NOMO-1 (cell line): ENCODE results near the gene ADGRG6.

Experiments used
- DNase-seq, 2 experiments: peaks; one replicate each; lab custom pipeline; 2025; ENCODE audit not compliant: unreplicated experiment in 2 of 2; lab: John Stamatoyannopoulos, UW

Gene ADGRG6

DNA sequence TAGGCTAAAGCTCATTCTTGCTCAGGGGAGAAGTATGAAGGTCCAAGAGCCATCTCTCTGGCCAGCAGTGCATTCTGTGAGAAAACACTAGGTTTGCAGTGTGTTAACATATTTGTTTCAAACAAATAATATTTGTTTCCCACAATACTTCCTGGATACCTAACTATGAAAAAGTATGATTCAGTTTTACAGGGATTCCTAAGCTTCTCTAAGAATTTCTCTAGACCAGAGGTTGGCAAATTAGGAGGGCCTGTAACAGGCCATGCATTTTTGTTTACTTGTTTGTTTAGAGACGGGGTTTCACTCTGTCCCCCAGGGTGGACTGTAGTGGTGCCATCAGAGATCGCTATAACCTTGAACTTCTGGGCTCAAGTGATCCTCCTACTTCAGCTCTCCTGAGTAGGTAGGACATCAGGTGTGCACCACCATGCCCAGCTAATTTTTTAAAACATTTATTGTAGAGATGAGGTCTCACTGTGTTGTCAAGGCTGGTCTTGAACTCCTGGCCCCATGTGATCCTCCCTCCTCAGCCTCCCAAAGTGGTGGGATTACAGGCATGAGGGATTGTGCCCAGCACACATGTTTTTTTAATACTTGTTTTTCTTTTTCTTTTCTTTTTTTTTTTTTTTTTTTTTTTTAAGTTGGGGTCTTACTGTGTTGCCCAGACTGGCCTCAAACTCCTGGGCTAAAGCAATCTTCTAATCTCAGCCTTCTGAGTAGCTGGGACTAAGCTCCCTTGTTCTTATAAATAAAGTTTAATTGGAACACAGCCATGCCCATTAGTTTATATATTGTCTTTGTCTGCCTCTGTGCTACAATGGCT is 71.7 kb downstream of the ADGRG6 start:
- DNase-seq = no peak

DNA sequence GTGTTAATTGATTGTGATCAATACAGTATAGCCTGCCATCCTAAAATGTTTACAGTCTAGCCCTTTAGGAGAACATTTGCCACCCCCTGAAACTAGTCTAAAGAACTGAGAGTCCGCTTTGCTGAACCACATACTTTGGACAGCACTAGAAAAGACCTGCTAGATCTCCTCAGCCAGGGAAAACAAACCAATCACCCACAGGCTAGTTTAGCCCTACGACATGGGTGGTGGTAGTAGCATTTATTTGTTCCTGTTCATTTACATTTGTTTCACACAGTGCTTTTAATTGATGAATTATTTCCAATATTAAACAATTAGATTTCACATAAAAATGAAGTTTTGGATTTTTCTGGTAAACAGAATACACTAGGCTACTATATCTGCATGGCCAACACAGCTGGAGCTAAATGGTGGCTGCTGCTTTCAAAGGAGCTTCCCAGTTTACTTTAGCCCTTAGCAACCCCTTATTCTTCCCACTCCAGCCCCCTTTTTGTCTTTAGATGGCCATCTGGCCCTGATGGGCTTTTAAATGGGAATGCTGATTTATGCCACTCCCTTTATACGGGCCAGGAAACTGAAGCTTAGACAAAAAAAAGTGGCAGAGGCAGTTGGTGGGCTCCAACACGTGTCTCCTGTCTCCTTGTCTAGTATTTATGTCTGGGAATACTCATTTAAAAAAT is 72.4 kb downstream of the ADGRG6 start:
- no peak for DNase-seq

GRCh38 chr6:142374965-142375733 is 73.3 kb downstream of the ADGRG6 start:
- DNase-seq = no peak

DNA sequence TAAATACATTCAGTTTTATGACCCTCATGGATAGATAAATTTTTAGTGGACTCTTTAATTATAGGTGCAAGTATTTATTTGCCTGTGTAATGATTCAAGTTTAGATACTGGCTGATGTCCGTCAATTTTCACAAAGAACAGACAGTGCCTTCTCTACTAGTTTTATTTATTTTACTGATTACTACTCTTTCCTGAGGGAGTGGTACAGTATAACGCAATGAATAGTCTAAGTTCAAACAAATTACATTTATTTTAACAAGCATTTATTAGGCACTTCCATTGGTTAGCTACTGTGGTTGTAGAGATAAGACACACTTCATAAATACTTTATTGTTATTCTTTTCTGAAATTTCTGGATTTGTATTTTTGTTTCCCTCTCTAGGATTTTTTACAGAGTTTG is 74.3 kb downstream of the ADGRG6 start:
- no peak for DNase-seq

GRCh38 chr6:142376800-142377496 is 75.1 kb downstream of the ADGRG6 start:
- DNase-seq = no peak

DNA sequence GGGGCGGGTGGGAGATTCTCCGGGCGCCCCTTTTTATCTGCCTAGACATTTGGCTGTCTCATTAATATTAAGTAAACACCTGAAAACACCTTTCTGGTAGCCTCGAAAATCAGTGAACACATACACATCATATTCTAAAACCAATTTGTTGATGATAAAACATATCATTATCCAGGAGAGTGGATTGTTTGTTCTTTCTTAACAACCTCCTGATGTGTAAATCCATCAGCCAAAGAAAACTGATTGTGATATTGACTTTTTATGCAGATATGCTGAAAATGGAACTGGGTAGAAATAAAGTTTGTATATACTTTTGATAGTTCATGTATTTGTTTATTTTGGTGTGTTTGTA is 75.7 kb downstream of the ADGRG6 start:
- no peak for DNase-seq

DNA sequence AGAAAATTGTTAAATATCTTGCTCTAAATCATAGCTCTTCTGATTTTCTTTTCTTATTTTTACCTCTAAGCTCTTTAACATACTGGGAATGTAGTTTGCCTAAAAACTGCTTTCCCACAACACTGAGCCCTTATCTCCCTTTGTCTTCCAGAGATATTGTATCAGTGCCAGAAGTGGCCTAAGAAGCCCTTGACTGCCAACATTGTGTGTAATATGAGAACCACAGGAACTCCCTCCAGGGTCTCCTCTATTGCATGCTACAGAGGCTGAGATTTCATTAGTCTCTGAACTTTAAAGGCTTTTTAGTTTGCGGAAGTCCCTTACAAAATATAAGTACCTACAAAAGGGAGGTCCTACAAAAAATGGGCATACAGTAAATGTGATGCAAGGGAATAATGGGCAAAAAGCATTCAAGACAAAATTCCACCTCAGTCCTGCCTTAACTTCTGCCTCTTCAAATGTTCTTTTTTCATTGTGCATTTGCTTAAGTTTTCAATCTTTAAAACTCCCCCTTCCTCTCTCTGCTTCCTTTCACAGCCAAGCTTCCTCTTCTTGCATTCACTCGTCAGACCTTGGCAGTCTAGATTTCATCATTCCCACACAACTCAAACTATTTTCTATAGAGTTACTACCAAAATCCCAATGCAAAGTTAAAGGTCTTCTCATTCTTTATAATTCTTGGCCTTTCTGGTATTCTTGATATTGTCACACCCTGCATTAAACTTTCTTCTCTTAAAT is 76.5 kb downstream of the ADGRG6 start:
- DNase-seq = peak in 1 of 2 experiments; percentile 72

DNA sequence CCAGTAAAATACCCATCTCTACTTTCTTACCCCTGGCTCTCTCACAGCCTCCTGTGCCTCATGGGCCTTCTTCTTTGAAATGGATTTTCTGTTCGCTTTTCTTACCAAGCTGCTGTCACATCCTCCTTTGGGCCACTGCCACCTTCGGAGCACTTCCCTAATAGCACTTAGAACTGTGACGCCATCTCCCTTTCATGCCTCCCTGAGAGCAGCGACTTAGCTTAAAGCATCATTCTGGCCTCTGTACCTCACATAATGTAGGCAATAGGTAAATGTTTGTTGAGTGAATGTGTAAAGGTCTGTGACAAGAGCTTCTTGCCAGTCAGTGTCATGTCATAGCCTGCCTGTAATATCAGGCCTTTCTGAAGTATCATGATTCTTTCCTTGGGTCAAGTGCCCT is 78.8 kb downstream of the ADGRG6 start:
- no peak for DNase-seq

DNA sequence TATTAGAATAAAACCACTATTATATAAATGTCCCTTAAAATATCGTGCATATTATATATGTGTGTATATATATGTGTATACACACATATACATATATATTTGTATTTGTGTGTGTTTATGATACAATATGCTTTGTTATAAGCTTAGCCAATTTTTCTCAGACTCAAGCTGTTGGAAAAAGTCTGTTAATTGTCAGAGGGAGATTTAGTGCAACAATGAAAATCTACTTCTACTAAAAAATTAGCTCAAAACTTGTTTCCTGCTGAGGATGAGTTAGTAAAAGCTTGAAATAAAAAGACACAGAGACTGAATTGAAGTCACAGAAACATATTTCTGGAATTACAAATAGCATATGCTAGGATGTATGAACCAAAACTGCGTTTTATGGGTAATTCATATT is 79.4 kb downstream of the ADGRG6 start:
- no peak for DNase-seq

DNA sequence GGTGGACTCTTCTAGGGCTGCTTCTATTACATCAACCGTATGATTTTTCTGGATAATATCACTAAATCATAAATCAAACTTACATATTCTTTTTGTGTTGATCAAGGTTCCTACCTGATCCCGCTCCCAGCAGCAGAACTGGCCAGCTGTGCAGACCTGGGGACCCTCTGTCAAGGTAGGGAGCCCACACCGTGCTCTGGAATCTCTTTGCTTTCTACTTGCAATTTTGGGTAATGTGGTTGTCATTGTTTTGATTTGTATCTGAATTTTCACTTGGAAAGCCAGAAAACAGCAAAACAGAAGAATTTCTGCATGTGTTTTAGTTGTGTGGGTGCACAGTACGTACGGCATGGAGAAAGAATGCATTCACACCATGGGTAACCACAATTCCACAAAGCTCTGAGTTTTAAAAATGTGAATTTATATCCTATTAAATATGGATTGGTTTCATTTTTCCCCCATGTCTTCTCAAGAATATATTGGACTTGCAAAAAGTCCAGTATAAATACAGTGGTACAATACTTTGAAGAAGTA is 80.1 kb downstream of the ADGRG6 start:
- no peak for DNase-seq

DNA sequence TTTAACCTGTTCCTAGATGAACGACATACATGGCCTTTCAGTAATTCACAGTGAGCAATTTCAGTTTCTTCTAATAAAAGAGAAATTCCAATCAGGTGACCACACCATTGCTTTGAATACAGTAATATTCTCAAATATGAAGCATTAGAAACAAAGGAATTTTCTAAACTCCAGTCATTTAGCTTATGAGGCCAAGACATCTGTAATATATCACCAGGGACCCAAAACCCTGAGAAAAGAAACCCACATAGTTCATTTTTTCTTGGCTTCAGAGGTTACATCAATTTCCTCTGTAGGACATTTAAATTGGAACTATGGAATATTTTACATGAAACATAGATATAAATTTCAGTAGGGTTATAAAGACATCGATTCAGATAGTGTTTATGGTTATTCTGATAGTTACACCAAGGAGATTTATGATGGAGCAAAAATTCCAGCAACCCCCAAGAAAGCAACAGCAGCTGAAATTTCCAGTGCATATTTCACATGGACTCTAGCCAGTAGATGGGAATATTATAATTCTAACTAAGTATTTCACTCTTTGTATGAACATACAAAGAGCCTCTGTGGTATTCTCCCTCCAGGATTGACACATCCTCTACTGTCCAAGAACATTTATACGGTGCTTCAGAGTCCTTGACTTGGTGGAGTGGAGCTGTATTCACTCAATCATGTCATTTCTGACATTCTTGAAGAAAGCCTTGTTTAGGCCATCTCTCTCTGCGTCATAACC is 82.9 kb downstream of the ADGRG6 start:
- no peak for DNase-seq

DNA sequence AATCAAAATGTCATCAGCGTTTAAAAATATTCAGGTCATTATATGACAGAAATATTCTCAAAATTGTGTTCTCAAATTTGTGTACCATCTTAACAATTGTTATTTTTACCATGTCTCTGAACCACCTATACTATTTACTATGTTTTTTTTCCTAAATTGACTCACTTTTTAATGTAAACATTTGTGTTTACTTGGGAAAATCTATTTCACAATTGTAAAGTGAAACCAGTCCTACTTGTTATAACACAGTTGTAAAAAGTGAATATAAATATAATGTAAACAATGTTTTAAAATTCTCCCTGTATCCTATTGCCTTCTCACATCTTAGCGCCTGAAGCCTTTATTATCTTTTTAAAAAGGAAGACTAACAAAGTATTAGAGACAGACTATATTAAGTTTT is 83.5 kb downstream of the ADGRG6 start:
- no peak for DNase-seq

DNA sequence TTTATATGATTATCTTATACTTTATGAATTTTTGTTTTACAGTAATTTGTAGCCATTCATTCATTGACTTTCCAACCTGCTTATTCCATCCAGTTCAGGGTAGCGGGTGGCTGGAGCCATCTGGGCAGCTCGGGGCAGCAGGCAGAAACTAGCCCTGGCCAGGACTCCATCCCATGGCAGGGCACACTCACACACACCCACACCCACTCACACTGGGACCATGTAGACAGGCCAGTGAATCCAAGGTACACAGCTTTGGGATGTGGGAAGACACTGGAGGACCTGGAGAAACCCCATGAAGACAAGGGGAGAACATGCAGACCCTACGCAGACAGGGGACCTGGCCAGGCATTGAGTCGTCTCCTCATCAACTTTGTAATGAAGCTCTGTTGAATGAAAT is 84.8 kb downstream of the ADGRG6 start:
- DNase-seq = no peak

GRCh38 chr6:142387997-142388815 is 86.4 kb downstream of the ADGRG6 start:
- DNase-seq = peak in 1 of 2 experiments; percentile 26

GRCh38 chr6:142395266-142395665 is 93.5 kb downstream of the ADGRG6 start:
- no peak for DNase-seq

GRCh38 chr6:142395768-142396231 is 94.0 kb downstream of the ADGRG6 start:
- no peak for DNase-seq

- DNase-seq = no peak
Measured at GRCh38 chr6:142398353-142398752, 96.5 kb downstream of the ADGRG6 start.

- no peak for DNase-seq
Measured at GRCh38 chr6:142399739-142400138, 97.9 kb downstream of the ADGRG6 start.
